Coronary artery (tissue), 2 donors: Measurements from ENCODE around the gene CARM1.
"Not testable (repeated sequence)": the region's sequence is repeated elsewhere in the genome, so short reads cannot be mapped to it uniquely, and the experiment has no call there.

Experiments used
- DNase-seq: peaks from one replicate; pipeline ENCODE4 v3.0.0-alpha.2; 2017; ENCODE audit warnings: low spot score
- H3K27ac ChIP-seq, 2 donors: fragments of 200-600 bp; sonication (generic); one replicate each; pipeline ENCODE4 v1.5.1; 2016 to 2019
- H3K4me3 ChIP-seq: fragments of 200-600 bp; sonication (generic); 2 replicates; pipeline ENCODE4 v1.5.1; 2016; ENCODE audit warnings: mild to moderate bottlenecking, moderate library complexity
- CTCF ChIP-seq: fragments of 200-600 bp; sonication (generic); IDR thresholded peaks from one replicate; pipeline ENCODE4 v1.5.1; 2019; ENCODE audit warnings: antibody characterized with exemption

CARM1 gene

GRCh38 chr19:10848230-10848856, 23.0 kb upstream of the CARM1 start, which contains the start of gene C19orf38:
TSS of gene C19orf38 (plus strand) at chr19:10848415. CDS start at chr19:10848509, 94 bp downstream.
- no peak for DNase-seq
- no peak for TF ChIP-seq CTCF
- peak within 1 kb of the TSS; percentile 25 for H3K4me3 ChIP-seq
- H3K27ac ChIP-seq: no peak within 1 kb of the TSS

- Histone ChIP-seq H3K27ac (no peak overlapping the region), H3K4me3 (no peak overlapping the region)
- no peak for DNase-seq
- no peak for TF ChIP-seq CTCF
Observed at GRCh38 chr19:10850631-10851030, 20.7 kb upstream of the CARM1 start.

- no peak overlapping the region for H3K27ac ChIP-seq
- TF ChIP-seq CTCF: no peak
- no peak overlapping the region for H3K4me3 ChIP-seq
- no peak for DNase-seq
Observed at GRCh38 chr19:10852098-10852800, 19.1 kb upstream of the CARM1 start.

- no peak for DNase-seq
- H3K27ac ChIP-seq: no peak overlapping the region
Observed at GRCh38 chr19:10852941-10853340, 18.4 kb upstream of the CARM1 start.

GRCh38 chr19:10854350-10855089, 16.8 kb upstream of the CARM1 start:
- DNase-seq: no peak
- no peak overlapping the region for H3K27ac ChIP-seq
- TF ChIP-seq CTCF: no peak
- H3K4me3 ChIP-seq: no peak overlapping the region

More at GRCh38 chr19:10852941-10853340, 18.4 kb upstream of the CARM1 start:
- TF ChIP-seq CTCF: no peak
- no peak overlapping the region for H3K4me3 ChIP-seq

GRCh38 chr19:10855879-10856522, 15.4 kb upstream of the CARM1 start:
- Histone ChIP-seq H3K27ac (no peak overlapping the region), H3K4me3 (no peak overlapping the region)
- TF ChIP-seq CTCF: peak; percentile 22
- no peak for DNase-seq

- DNase-seq, H3K27ac ChIP-seq, H3K4me3 ChIP-seq: not testable (repeated sequence)
Observed at GRCh38 chr19:10856899-10857298, 14.5 kb upstream of the CARM1 start.
